ENCODE results near the gene GPC6. TPM values are rescaled to one million over a fixed set of nuclear protein-coding genes. Genes with fewer than 3 reads are reported as not detected.

Gene GPC6
- total and polyA plus RNA-seq, 2 donors (not counting 3 experiments of a cell fraction or from before 2014, with no cell fraction given): 0.01 TPM; not detected in 1

DNA sequence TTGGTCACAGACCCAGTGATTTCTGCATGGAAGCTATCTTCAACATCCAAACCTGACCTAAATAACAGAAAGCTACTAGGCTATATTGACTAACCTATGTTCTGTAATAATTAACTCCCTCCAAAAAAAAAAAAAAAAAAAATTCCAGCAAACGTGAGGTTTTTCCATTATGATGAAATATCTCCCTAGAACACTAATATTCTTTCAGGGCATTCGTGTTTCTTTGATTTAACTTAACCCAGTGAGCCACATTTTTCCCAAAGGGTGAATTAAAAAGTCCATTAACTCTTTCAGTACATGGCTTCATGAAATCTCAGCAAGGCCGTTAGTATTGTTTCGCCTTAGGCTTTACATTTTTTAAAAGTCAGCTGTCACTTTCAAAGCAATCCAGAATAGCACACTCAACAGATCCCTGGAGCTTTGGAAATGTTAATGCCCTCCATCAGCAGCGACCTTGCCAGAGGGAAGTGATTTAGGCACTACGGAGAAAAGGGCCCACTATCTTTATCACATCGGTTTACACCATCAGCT lies 1077.1 kb downstream of the GPC6 start:
- DNase-seq (ENCODE audit: low read depth, low spot score) (no peak), FAIRE-seq (no peak)
- no TSS peak for BruUV-seq (replicated peaks)
- Histone ChIP-seq H3K27me3 (ENCODE audit: control insufficient read depth in 2 of 2, insufficient read depth in 2 of 2, low read length in 2 of 2) (no peaks in the 10 kb centered on the region), H3K36me3 (ENCODE audit: control insufficient read depth in 2 of 2, extremely low read depth in 1 of 2, insufficient read depth in 2 of 2, low read length in 2 of 2) (no peaks in the 10 kb centered on the region), H3K9me1 (replicated peaks; ENCODE audit: control insufficient read depth, extremely low read depth, insufficient read depth, low read length) (no peaks in the 10 kb centered on the region), H3K79me2 (ENCODE audit: control insufficient read depth, insufficient read depth, low read length) (no peaks in the 10 kb centered on the region), H3K4me3 (replicated peaks in 1 of 3; ENCODE audit: insufficient read depth in 1 of 3, low read depth in 1 of 3, low read length in 3 of 3) (no peak overlapping the region), H3K4me2 (ENCODE audit: insufficient read depth, low read length) (no peak overlapping the region), H3K9ac (replicated peaks; ENCODE audit: extremely low read depth, insufficient read depth, low read length) (no peak overlapping the region), H3K4me1 (ENCODE audit: control insufficient read depth, extremely low read depth, insufficient read depth, low read length) (peaks cover 17% of the 10 kb centered on the region), H4K20me1 (replicated peaks; ENCODE audit: control insufficient read depth, extremely low read depth, insufficient read depth, low read length) (no peaks in the 10 kb centered on the region), H2AFZ (ENCODE audit: low read depth, low read length) (no peak overlapping the region), H3K9me3 (replicated peaks; ENCODE audit: control insufficient read depth, insufficient read depth, low read length) (no peaks in the 10 kb centered on the region), H3K27ac (ENCODE audit: insufficient read depth, low read depth, low read length) (no peak overlapping the region)
- ChIA-PET POLR2A (no interaction called here), CTCF (no interaction called here)
- intact Hi-C loops (cut with micrococcal nuclease): no loop called here
- TF ChIP-seq POLR2AphosphoS5 (IDR thresholded peaks at IDR 0.05; ENCODE audit: insufficient read depth, low read depth, low read length): no peak
- no peak for TF ChIP-seq POLR2A (IDR thresholded peaks at IDR 0.05; ENCODE audit: low read depth, low read length)
- TF ChIP-seq, protein P1, sequence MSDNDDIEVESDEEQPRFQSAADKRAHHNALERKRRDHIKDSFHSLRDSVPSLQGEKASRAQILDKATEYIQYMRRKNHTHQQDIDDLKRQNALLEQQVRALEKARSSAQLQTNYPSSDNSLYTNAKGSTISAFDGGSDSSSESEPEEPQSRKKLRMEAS (IDR thresholded peaks at IDR 0.05; ENCODE audit: insufficient read depth, insufficient read length): no peak
- TF ChIP-seq GATA2 (IDR thresholded peaks at IDR 0.05; ENCODE audit: insufficient read depth, insufficient read length, low read depth, low read length): no peak
- TF ChIP-seq MYC (IDR thresholded peaks at IDR 0.05; ENCODE audit: low read depth, low read length): no peak
- TF ChIP-seq EZH2 (IDR thresholded peaks at IDR 0.05; ENCODE audit: borderline replicate concordance, low read depth, low read length, severe bottlenecking): no peak
- no peak for TF ChIP-seq JUN (IDR thresholded peaks at IDR 0.05; ENCODE audit: borderline replicate concordance, insufficient read depth, insufficient read length, low read depth)
- TF ChIP-seq, protein P2, sequence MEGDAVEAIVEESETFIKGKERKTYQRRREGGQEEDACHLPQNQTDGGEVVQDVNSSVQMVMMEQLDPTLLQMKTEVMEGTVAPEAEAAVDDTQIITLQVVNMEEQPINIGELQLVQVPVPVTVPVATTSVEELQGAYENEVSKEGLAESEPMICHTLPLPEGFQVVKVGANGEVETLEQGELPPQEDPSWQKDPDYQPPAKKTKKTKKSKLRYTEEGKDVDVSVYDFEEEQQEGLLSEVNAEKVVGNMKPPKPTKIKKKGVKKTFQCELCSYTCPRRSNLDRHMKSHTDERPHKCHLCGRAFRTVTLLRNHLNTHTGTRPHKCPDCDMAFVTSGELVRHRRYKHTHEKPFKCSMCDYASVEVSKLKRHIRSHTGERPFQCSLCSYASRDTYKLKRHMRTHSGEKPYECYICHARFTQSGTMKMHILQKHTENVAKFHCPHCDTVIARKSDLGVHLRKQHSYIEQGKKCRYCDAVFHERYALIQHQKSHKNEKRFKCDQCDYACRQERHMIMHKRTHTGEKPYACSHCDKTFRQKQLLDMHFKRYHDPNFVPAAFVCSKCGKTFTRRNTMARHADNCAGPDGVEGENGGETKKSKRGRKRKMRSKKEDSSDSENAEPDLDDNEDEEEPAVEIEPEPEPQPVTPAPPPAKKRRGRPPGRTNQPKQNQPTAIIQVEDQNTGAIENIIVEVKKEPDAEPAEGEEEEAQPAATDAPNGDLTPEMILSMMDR (IDR thresholded peaks at IDR 0.05; ENCODE audit: extremely low read depth in 1 of 2, insufficient read depth in 1 of 2, low read depth in 1 of 2, low read length in 2 of 2): no peak
- dilution Hi-C loops (cut with MboI; ENCODE audit: extremely low pct_ligation_motif_present, low sequenced_read_pairs): no loop called here

Measured in endothelial cell of umbilical vein (primary cell).